ENCODE results near the gene NCKAP5. TPM values are rescaled to one million over a fixed set of nuclear protein-coding genes. Genes with fewer than 3 reads are reported as not detected.

Gene NCKAP5
- total RNA-seq, 3 donors from 2014 or later (not counting 1 experiment from before 2014, with no cell fraction given) = 0.12 to 0.20 TPM; not detected in 1

GRCh38 chr2:132804051-132804450, 764.2 kb downstream of the NCKAP5 start:
- Histone ChIP-seq H3K27ac (ENCODE audit: low read length) (no peak overlapping the region), H3K9me3 (ENCODE audit: control insufficient read depth, insufficient read depth, low read length) (peaks cover 2% of the 10 kb centered on the region), H3K36me3 (ENCODE audit: control insufficient read depth, insufficient read depth, low read length) (no peaks in the 10 kb centered on the region), H3K27me3 (ENCODE audit: control insufficient read depth, insufficient read depth, low read length) (no peaks in the 10 kb centered on the region), H3K4me1 (ENCODE audit: control insufficient read depth, insufficient read depth, low read length) (no peaks in the 10 kb centered on the region), H3K4me3 (ENCODE audit: low read length) (no peak overlapping the region)
- Mint-ChIP-seq H3K27ac (no peak overlapping the region), H3K27me3 (ENCODE audit: low read depth in 2 of 2) (no peaks in the 10 kb centered on the region), H3K36me3 (no peaks in the 10 kb centered on the region), H3K9me3 (peaks cover 11 to 13% of the 10 kb centered on the region in 2 donors), H3K4me1 (no peaks in the 10 kb centered on the region), H3K4me3 (no peak overlapping the region)
- DNase-seq (no peak), ATAC-seq (no peak)
- 21% methylated on average over 3 of the region's 4 CpGs for WGBS (ENCODE audit: insufficient coverage)
- no peak for TF ChIP-seq CTCF (IDR thresholded peaks at IDR 0.05)
- intact Hi-C loops (cut with micrococcal nuclease) = no loop called here

GRCh38 chr2:132798341-132798740, 769.9 kb downstream of the NCKAP5 start:
- no peak overlapping the region for H3K27ac Mint-ChIP-seq
- H3K4me3 Mint-ChIP-seq = no peak overlapping the region
- H3K4me1 Mint-ChIP-seq = no peaks in the 10 kb centered on the region
- H3K27me3 Mint-ChIP-seq (ENCODE audit: low read depth in 2 of 2) = no peaks in the 10 kb centered on the region
- H3K9me3 Mint-ChIP-seq = peaks cover 0 to 2% of the 10 kb centered on the region in 2 donors
- ATAC-seq (no peak), DNase-seq (no peak)
- Histone ChIP-seq H3K4me3 (ENCODE audit: low read length) (no peak overlapping the region), H3K9me3 (ENCODE audit: control insufficient read depth, insufficient read depth, low read length) (peaks cover 2% of the 10 kb centered on the region), H3K27ac (ENCODE audit: low read length) (no peak overlapping the region), H3K36me3 (ENCODE audit: control insufficient read depth, insufficient read depth, low read length) (no peaks in the 10 kb centered on the region), H3K4me1 (ENCODE audit: control insufficient read depth, insufficient read depth, low read length) (no peaks in the 10 kb centered on the region), H3K27me3 (ENCODE audit: control insufficient read depth, insufficient read depth, low read length) (no peaks in the 10 kb centered on the region)
- no peaks in the 10 kb centered on the region for H3K36me3 Mint-ChIP-seq
- TF ChIP-seq CTCF (IDR thresholded peaks at IDR 0.05) = no peak
- intact Hi-C loops (cut with micrococcal nuclease) = no loop called here

- no peak for TF ChIP-seq CTCF (IDR thresholded peaks at IDR 0.05)
- Histone ChIP-seq H3K9me3 (ENCODE audit: control insufficient read depth, insufficient read depth, low read length) (peaks cover 2% of the 10 kb centered on the region), H3K36me3 (ENCODE audit: control insufficient read depth, insufficient read depth, low read length) (no peaks in the 10 kb centered on the region), H3K27me3 (ENCODE audit: control insufficient read depth, insufficient read depth, low read length) (no peaks in the 10 kb centered on the region), H3K4me3 (ENCODE audit: low read length) (no peak overlapping the region), H3K4me1 (ENCODE audit: control insufficient read depth, insufficient read depth, low read length) (no peaks in the 10 kb centered on the region), H3K27ac (ENCODE audit: low read length) (no peak overlapping the region)
- Mint-ChIP-seq H3K27me3 (ENCODE audit: low read depth in 2 of 2) (no peaks in the 10 kb centered on the region), H3K4me1 (no peaks in the 10 kb centered on the region), H3K36me3 (no peaks in the 10 kb centered on the region), H3K4me3 (no peak overlapping the region), H3K9me3 (peaks cover 0 to 2% of the 10 kb centered on the region in 2 donors), H3K27ac (no peak overlapping the region)
- WGBS (ENCODE audit: insufficient coverage) = 93% methylated on average over 3 of the region's 3 CpGs
- intact Hi-C loops (cut with micrococcal nuclease) = no loop called here
- ATAC-seq (no peak), DNase-seq (no peak)
Measured at GRCh38 chr2:132797556-132797955, 770.7 kb downstream of the NCKAP5 start.

- WGBS (ENCODE audit: insufficient coverage) = 46% methylated on average over 1 of the region's 3 CpGs
- TF ChIP-seq CTCF (IDR thresholded peaks at IDR 0.05) = no peak
Measured at GRCh38 chr2:132797071-132797470, 771.2 kb downstream of the NCKAP5 start.

More at GRCh38 chr2:132797071-132797470, 771.2 kb downstream of the NCKAP5 start:
- DNase-seq (no peak), ATAC-seq (no peak)
- no peak overlapping the region for H3K4me3 ChIP-seq (ENCODE audit: low read length)
- no peaks in the 10 kb centered on the region for H3K4me1 Mint-ChIP-seq
- H3K36me3 ChIP-seq (ENCODE audit: control insufficient read depth, insufficient read depth, low read length) = no peaks in the 10 kb centered on the region
- H3K9me3 Mint-ChIP-seq = peaks cover 0 to 2% of the 10 kb centered on the region in 2 donors
- no peak overlapping the region for H3K4me3 Mint-ChIP-seq
- no peaks in the 10 kb centered on the region for H3K27me3 Mint-ChIP-seq (ENCODE audit: low read depth in 2 of 2)
- H3K36me3 Mint-ChIP-seq = no peaks in the 10 kb centered on the region
- H3K9me3 ChIP-seq (ENCODE audit: control insufficient read depth, insufficient read depth, low read length) = peaks cover 1% of the 10 kb centered on the region
- no peak overlapping the region for H3K27ac ChIP-seq (ENCODE audit: low read length)
- no peaks in the 10 kb centered on the region for H3K4me1 ChIP-seq (ENCODE audit: control insufficient read depth, insufficient read depth, low read length)
- intact Hi-C loops (cut with micrococcal nuclease) = no loop called here
- no peaks in the 10 kb centered on the region for H3K27me3 ChIP-seq (ENCODE audit: control insufficient read depth, insufficient read depth, low read length)
- no peak overlapping the region for H3K27ac Mint-ChIP-seq
